GM19397 (cell line): Measurements from ENCODE around the gene C5orf24.

Source experiments
- ATAC-seq: cut with Tn5 transposase; IDR thresholded peaks from one replicate; pipeline ENCODE4 v1.9.1; 2021; ENCODE audit warnings: mild to moderate bottlenecking, moderate library complexity; ENCODE audit not compliant: unreplicated experiment

Gene C5orf24

GRCh38 chr5:134905246-134905996, 59.7 kb downstream of the C5orf24 start:
- peak; percentile 32 for ATAC-seq

- no peak for ATAC-seq
Measured at GRCh38 chr5:134906811-134907210, 61.0 kb downstream of the C5orf24 start.
